ENCODE measurements around the gene MYO15A.

GRCh38 chr17:18105595-18105994, 3.0 kb upstream of the MYO15A start:
- no peak for TF ChIP-seq POLR2A (IDR thresholded peaks at IDR 0.05; ENCODE audit: low read length)
- TF ChIP-seq GATA1 (IDR thresholded peaks at IDR 0.05; ENCODE audit: low read depth, low read length) = no peak

Data from erythroblast (primary cell).